Panc1 (cell line): ENCODE results near the gene CMIP. TPM values are rescaled to one million over a fixed set of nuclear protein-coding genes. Genes with fewer than 3 reads are reported as not detected.

ENCODE experiments used
- ATAC-seq: fragments of 200-7000 bp; cut with Tn5 transposase; 2 replicates; pipeline ENCODE4 v1.9.1; 2020; ENCODE audit warnings: mild to moderate bottlenecking, moderate library complexity
- BruUV-seq: library from RNA; stranded (reverse); fragments of 400-500 nt; replicated peaks from 2 replicates; lab custom pipeline; 2021; lab: Mats Ljungman, UMichigan
- CTCF ChIA-PET: fragments of 300-600 bp; sonication (Branson Sonifier 250); formaldehyde crosslinking; loops from one replicate; lab custom pipeline; 2022; ENCODE audit warnings: antibody characterized with exemption; lab: Charles Lee
- POLR2A ChIA-PET: fragments of 300-600 bp; sonication (Branson Sonifier 250); formaldehyde crosslinking; loops from one replicate; lab custom pipeline; 2022; ENCODE audit warnings: antibody characterized with exemption; lab: Charles Lee
- DNase-seq: peaks from one replicate; pipeline ENCODE4 v3.0.0-alpha.2; 2010; ENCODE audit warnings: low read depth, low spot score
- H3K27ac ChIP-seq: 2 replicates; pipeline ENCODE4 v1.5.1; 2011; ENCODE audit warnings: mild to moderate bottlenecking, low read length, inconsistent platforms
- H3K27me3 ChIP-seq: fragments of 200-500 bp; sonication (Bioruptor generic); 2 replicates; pipeline ENCODE4 v1.6.0; 2014; ENCODE audit warnings: low read length, inconsistent platforms; ENCODE audit not compliant: control insufficient read depth, insufficient read depth
- H3K36me3 ChIP-seq: fragments of 200-500 bp; sonication (Bioruptor generic); 2 replicates; pipeline ENCODE4 v1.5.1; 2014; ENCODE audit warnings: inconsistent platforms, mild to moderate bottlenecking, low read length, moderate library complexity; ENCODE audit not compliant: control insufficient read depth, insufficient read depth
- H3K4me1 ChIP-seq: 2 replicates; pipeline ENCODE4 v1.5.1; 2011; ENCODE audit warnings: inconsistent platforms, mild to moderate bottlenecking, low read length, moderate library complexity; ENCODE audit not compliant: control insufficient read depth, insufficient read depth
- H3K4me3 ChIP-seq, 2 experiments: 2 replicates each; pipeline ENCODE4 v1.5.1; 2011 to 2012; ENCODE audit warnings: low read depth in 2 of 2, low read length in 2 of 2, mild to moderate bottlenecking in 2 of 2, inconsistent platforms in 1 of 2, moderate library complexity in 1 of 2
- H3K9me3 ChIP-seq: fragments of 200-500 bp; sonication (Bioruptor generic); 2 replicates; pipeline ENCODE4 v1.5.1; 2014; ENCODE audit warnings: low read depth, mild to moderate bottlenecking, inconsistent platforms, low read length, moderate library complexity; ENCODE audit not compliant: control insufficient read depth, insufficient read depth
- CTCF ChIP-seq: fragments of 450-650 bp; IDR thresholded peaks from 2 replicates; pipeline ENCODE4 v1.5.1; 2017; ENCODE audit warnings: mild to moderate bottlenecking
- POLR2AphosphoS5 ChIP-seq: IDR thresholded peaks from 2 replicates; pipeline ENCODE4 v1.6.1; 2012; ENCODE audit warnings: mild to moderate bottlenecking, low read depth, low read length, moderate library complexity
- REST ChIP-seq, 2 experiments: IDR thresholded peaks; 2 replicates each; pipeline ENCODE4 v1.6.1; 2011 to 2012; ENCODE audit warnings: low read depth in 2 of 2, control low read depth in 1 of 2, low read length in 1 of 2, mild to moderate bottlenecking in 1 of 2, moderate library complexity in 1 of 2; ENCODE audit not compliant: insufficient read depth in 1 of 2
- SIN3A ChIP-seq: IDR thresholded peaks from 2 replicates; pipeline ENCODE4 v1.6.1; 2012; ENCODE audit warnings: low read depth, mild to moderate bottlenecking, low read length, moderate library complexity, borderline replicate concordance; ENCODE audit not compliant: insufficient read depth
- TCF7L2 ChIP-seq: IDR thresholded peaks from 2 replicates; pipeline ENCODE4 v1.6.1; 2011; ENCODE audit warnings: mild to moderate bottlenecking, low read depth, low read length, inconsistent platforms
- in situ Hi-C: cut with HindIII; loops from 2 replicates; pipeline ENCODE4 v1.10.0; 2016; ENCODE audit warnings: low sequenced_read_pairs, low pct_unique_long_range_greater_than_20kb
- intact Hi-C: fragments of 100-400 bp; cut with micrococcal nuclease; formaldehyde crosslinking; loops from one replicate; pipeline ENCODE4 v1.10.0; 2022; ENCODE audit not compliant: unreplicated experiment
- total RNA-seq: library from RNA; stranded (reverse); gene quantifications from one replicate; pipeline ENCODE4 v1.2.1, GENCODE V29; 2021; ENCODE audit not compliant: unreplicated experiment

Gene CMIP
- total RNA-seq, 1 experiment from 2014 or later = 49.7 TPM

- no peak overlapping the region for H3K4me3 ChIP-seq
- DNase-seq = no peak
- TF ChIP-seq POLR2AphosphoS5 (no peak), REST (IDR thresholded peaks at IDR 0.05; ENCODE audit: insufficient read depth in 1 of 2, low read depth in 2 of 2, low read length in 1 of 2) (no peak), TCF7L2 (no peak), CTCF (no peak), SIN3A (no peak)
- H3K4me1 ChIP-seq = peaks cover 4% of the 10 kb centered on the region
- H3K27ac ChIP-seq = no peak overlapping the region
- H3K36me3 ChIP-seq = no peaks in the 10 kb centered on the region
- H3K9me3 ChIP-seq = no peaks in the 10 kb centered on the region
- in situ Hi-C loops = no loop called here
- ChIA-PET CTCF (no interaction called here), POLR2A (no interaction called here)
- ATAC-seq = no peak
- no peaks in the 10 kb centered on the region for H3K27me3 ChIP-seq
- intact Hi-C loops = no loop called here
- no TSS peak for BruUV-seq
These were observed 256.8 kb downstream of the CMIP start for GRCh38 chr16:81701296-81701970.

GRCh38 chr16:81702506-81702905 is 257.9 kb downstream of the CMIP start:
- TF ChIP-seq SIN3A (no peak), TCF7L2 (no peak), POLR2AphosphoS5 (no peak), REST (IDR thresholded peaks at IDR 0.05; ENCODE audit: insufficient read depth in 1 of 2, low read depth in 2 of 2, low read length in 1 of 2) (no peak), CTCF (no peak)
- no peaks in the 10 kb centered on the region for H3K9me3 ChIP-seq
- no peak for ATAC-seq
- DNase-seq = no peak
- in situ Hi-C loops = no loop called here
- ChIA-PET POLR2A (no interaction called here), CTCF (interaction anchor here (0.6 kb wide), 2 partner anchors 276 to 300 kb away, joined by 5 to 10 read pairs; no protein-coding TSS in a partner anchor)
- no peaks in the 10 kb centered on the region for H3K27me3 ChIP-seq
- H3K4me1 ChIP-seq = peaks cover 4% of the 10 kb centered on the region
- intact Hi-C loops = no loop called here
- BruUV-seq = no TSS peak
- H3K4me3 ChIP-seq = no peak overlapping the region
- 0 out of 2 replicates have a peak, but pooled peaks cover 2% of the 10 kb centered on the region for H3K36me3 ChIP-seq
- no peak overlapping the region for H3K27ac ChIP-seq
